Measurements from ENCODE around the gene ST8SIA1. TPM values are rescaled to one million over a fixed set of nuclear protein-coding genes. Genes with fewer than 3 reads are reported as not detected.
"Not testable (repeated sequence)": the region's sequence is repeated elsewhere in the genome, so short reads cannot be mapped to it uniquely, and the experiment has no call there.

ST8SIA1 gene, protein sequence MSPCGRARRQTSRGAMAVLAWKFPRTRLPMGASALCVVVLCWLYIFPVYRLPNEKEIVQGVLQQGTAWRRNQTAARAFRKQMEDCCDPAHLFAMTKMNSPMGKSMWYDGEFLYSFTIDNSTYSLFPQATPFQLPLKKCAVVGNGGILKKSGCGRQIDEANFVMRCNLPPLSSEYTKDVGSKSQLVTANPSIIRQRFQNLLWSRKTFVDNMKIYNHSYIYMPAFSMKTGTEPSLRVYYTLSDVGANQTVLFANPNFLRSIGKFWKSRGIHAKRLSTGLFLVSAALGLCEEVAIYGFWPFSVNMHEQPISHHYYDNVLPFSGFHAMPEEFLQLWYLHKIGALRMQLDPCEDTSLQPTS
- polyA plus RNA-seq, result 1 to 10 TPM in 2 of 3 donors, under 1 TPM in 1; 0.10 to 8.9 (median 1.2) TPM

DNA sequence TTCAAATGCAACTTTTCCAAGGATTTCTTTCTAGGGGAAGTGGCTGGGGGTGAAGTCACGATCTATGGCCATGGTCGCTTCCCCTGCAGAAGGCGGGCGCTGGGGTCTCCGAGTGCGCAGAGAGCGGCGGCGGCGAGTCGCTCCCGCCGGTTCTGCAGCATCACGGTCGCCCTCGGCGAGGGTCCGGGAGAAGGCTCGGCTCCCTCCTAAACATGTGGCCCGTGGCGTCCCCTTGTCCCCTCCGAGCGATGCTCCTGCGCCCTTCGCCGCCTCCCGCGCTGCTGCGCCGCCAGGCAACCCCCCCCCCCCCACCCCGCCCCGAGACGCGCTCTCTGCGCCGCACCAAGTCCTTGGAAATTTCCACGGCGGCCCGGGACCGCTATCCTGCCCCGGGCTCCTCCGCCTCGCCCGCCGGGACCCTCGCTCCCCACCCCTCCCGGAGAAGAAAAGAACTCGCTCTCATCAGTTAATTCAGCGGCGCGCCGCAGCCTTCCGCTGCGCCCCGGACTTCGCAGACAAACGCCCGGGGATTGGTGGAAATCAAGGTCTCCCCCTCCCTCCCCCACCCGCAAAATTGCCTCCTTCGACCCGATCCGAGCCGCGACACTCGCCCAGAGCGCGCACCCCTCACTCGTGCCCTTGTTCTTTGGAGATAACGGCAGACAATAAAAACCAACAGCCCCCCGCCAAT lies at the start of gene ST8SIA1:
Gene ST8SIA1, minus strand, starts transcription at position 298 of the 691 bp plus-strand sequence. CDS start 475 bp downstream, outside the sequence.
- H3K27ac ChIP-seq (ENCODE audit: low read depth, low read length), result no peak within 1 kb of the TSS
- WGBS, 3 donors, result 1% methylated on average over 56 to 70 of the region's 70 CpGs

DNA sequence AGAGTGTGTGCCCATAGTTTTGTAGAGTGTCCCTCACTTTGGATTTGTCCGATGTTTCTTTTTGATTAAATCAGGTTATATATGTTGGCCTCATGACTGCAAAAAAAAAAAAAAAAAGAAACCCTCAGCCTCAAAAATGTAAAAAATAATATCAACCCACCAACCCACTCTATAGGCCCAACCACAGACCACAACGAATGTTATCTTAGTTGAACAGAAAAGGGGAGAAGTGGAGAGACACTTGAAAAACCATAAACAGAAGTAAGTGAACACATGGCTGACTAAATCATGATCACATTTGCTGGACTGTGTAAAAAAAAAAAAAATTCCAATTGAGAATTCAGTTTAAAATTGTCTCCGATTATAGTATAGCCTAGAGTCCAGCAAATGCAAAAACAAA lies 45.5 kb upstream of the ST8SIA1 start:
- 61 to 77% (median 61%) methylated on average over 3 of the region's 3 CpGs for WGBS, 3 donors
- no peak overlapping the region for H3K27ac ChIP-seq (ENCODE audit: low read depth, low read length)

DNA sequence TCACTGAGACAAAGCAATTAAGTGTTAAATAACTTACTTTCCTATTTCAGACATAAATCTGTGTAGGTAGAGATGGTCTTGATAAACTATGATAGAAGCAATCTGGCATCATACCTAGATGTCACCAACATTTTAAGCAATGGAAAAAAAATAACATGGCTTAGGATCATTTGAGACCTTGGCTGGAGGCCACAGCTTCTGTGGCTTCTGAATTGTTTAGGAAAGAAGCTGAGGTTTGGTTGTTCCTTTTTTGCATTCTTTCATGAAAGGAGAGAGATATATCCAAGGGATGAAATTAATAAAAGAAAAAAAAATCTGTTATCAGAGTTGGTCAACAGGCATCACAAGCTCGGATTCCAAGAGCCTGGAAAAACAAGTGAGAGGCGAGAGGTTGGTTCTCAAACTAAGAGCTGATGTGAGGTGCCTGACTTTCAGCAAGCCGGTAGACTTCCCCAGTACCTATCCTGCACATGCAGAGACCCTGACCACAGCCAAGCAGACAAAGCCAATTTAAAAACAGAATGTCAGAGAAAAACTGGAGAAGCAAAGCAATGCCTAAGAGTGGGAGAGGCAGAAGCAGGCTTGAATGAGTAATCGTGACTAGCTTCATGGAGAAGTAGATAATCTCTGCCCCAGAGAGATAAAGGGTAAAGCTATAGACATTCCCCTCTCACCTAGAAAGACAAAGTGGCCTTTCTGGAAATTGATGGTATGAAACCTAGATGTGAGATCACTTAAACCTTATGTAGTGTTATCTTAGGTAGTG lies 43.4 kb upstream of the ST8SIA1 start:
- 47 to 68% (median 48%) methylated on average over 4 of the region's 4 CpGs for WGBS, 3 donors
- no peak overlapping the region for H3K27ac ChIP-seq (ENCODE audit: low read depth, low read length)

DNA sequence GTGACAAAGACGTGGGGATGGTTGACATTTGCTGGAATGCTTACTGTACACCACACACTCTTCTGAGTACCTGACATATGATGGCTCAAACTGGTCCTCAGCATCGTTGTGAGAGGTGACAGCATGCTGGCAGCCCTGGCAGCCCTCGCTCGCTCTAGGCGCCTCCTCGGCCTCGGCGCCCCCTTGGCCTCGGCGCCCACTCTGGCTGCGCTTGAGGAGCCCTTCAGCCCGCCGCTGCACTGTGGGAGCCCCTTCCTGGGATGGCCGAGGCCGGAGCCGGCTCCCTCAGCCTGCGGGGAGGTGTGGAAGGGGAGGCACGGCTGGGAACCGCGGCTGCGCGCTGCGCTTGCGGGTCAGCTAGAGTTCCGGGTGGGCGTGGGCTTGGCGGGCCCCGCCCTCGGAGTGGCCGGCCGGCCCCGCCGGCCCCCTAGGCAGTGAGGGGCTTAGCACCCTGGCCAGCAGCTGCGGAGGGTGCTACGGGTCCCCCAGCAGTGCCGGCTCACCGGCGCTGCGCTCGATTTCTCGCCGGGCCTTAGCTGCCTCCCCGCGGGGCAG lies 42.2 kb upstream of the ST8SIA1 start:
- H3K27ac ChIP-seq (ENCODE audit: low read depth, low read length), result not testable (repeated sequence)
- 91 to 97% (median 96%) methylated on average over 31 to 44 of the region's 44 CpGs for WGBS, 3 donors

DNA sequence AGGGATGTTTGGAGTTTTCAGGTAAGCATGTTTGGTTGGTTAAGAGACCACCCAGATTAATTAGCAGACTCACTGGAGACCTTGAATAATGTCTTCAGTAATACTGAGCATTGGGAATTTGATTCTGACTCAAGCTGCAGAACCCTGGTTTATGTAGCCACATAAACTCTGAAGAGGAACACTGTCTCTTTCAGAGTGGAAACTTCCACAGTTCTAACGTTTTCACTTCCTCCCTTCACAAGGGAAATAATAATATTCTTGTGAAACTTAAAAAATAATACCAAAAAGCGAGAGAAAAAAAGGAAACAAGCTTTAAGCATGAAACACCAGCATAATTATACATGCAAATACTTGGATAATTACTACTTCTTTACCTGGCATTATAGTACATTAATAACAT lies 40.0 kb upstream of the ST8SIA1 start:
- WGBS, 3 donors, result 34 to 51% (median 39%) methylated on average over 2 of the region's 2 CpGs
- no peak overlapping the region for H3K27ac ChIP-seq (ENCODE audit: low read depth, low read length)

DNA sequence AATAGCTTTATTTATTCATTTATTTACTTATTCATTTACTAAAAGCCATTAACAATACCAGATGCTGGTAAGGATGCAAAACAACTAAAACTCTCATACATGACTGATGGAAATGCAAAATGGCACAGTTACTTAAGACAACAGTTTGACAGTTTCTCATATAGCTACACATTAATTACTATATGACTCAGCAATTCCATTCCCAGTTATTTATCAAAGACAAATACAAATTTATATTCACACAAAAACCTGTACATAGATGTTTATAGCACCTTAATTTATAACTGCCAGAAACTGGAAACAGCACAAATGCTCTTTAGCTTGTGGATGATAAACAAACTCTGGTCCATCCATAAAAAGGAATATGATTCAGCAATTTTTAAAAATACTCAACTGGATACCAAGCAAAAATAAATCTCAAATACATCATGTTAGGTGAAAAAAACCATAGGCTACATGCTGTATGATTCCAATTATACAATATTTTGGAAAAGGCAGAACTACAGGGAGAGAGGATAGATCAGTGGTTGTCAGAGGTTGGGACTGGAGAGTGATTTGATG lies 37.9 kb upstream of the ST8SIA1 start:
- no peak overlapping the region for H3K27ac ChIP-seq (ENCODE audit: low read depth, low read length)

DNA sequence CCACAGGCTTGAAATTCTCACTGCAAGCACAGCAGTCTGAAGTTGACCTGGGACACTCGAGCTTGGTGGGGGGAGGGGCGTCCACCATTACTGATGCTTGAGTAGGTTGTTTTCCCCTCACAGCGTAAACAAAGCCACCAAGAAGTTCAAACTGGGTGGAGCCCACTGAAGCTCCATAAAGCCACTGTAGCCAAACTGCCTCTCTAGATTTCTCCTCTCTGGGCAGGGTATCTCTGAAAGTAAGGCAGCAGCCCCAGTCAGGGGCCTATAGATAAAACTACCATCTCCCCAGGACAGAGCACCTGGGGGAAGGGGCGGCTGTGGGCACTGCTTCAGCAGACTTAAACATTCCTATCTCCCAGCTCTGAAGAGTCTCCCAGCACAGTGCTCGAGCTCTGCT lies 31.7 kb upstream of the ST8SIA1 start:
- WGBS, 3 donors, result 68 to 84% (median 72%) methylated on average over 5 of the region's 5 CpGs
- no peak overlapping the region for H3K27ac ChIP-seq (ENCODE audit: low read depth, low read length)

DNA sequence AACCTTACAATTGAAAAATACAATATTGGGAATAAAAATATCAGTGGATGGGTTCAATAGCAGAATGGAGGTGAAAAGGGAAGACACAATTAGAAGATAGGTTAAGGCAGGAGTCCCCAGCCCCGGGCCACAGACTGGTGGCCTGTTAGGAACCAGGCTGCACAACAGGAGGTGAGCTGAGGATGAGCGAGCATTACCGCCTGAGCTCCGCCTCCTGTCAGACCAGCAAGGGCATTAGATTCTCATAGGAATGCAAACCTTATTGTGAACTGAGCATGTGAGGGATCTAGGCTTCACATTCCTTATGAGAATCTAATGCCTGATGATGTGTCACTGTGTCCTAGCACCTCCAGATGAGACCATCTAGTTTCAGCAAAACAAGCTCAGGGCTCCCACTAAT lies 27.3 kb upstream of the ST8SIA1 start:
- H3K27ac ChIP-seq (ENCODE audit: low read depth, low read length), result no peak overlapping the region
- WGBS, 3 donors, result 58 to 78% (median 77%) methylated on average over 4 of the region's 4 CpGs

DNA sequence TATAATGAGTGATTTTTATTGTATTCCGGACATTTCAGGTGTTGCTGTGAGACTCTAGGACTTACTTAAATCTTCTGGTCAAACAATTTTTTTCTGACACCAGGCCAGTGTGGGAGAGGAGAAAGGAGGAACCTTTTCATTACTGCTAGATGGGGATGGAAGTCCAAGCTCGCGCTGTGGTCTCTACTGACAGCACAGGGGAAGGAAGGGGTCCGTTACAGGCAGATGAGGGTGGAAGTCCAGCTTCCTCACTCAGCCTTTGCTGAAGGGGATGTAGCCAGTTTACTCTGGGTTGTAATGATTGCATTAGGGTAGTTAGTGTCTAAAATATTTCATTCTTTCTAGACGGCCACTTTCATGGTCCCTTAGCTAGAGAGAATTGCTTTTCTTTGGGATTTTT lies 26.3 kb upstream of the ST8SIA1 start:
- WGBS, 3 donors, result 40 to 63% (median 61%) methylated on average over 5 of the region's 5 CpGs
- no peak overlapping the region for H3K27ac ChIP-seq (ENCODE audit: low read depth, low read length)

DNA sequence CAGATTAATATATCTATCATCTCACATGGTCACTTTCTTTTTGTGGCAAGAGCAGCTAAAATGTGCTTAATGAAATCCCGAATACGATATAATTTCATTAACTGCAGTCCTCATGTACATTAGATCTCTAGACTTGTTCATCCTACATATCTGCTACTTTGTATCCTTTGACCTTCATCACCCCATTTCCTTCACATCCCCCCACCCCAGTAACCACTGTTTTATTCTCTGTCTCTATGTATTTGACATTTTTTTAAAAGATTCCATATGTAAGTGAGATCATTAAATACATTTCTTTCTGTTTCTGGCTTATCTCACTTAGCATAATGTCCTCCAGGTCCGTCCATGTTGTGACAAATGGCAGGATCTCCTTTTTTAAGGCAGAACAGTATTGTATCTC lies 23.0 kb upstream of the ST8SIA1 start:
- no peak overlapping the region for H3K27ac ChIP-seq (ENCODE audit: low read depth, low read length)
- WGBS, 3 donors, result 81 to 90% (median 90%) methylated on average over 3 of the region's 3 CpGs

DNA sequence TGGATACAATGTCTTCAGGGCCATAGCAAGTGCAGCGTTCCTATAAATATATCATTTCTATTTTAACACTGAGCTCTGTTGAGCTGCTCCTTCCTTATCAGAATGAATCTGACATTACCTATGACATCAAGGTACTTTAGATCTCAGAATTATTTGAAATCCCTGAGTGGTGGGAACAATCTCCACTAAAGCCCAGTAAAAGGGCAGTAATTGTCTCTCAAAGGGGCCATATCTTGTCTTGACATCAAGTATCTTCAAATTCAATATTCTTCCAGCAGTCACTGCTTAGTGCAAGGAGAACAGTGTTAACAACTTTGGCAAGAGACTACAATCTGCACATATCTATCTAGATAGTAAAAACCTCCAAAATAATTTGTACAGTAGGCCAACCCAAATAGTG lies 21.7 kb upstream of the ST8SIA1 start:
- WGBS, 3 donors, result 83 to 96% (median 85%) methylated on average over 1 of the region's 1 CpG
- no peak overlapping the region for H3K27ac ChIP-seq (ENCODE audit: low read depth, low read length)

DNA sequence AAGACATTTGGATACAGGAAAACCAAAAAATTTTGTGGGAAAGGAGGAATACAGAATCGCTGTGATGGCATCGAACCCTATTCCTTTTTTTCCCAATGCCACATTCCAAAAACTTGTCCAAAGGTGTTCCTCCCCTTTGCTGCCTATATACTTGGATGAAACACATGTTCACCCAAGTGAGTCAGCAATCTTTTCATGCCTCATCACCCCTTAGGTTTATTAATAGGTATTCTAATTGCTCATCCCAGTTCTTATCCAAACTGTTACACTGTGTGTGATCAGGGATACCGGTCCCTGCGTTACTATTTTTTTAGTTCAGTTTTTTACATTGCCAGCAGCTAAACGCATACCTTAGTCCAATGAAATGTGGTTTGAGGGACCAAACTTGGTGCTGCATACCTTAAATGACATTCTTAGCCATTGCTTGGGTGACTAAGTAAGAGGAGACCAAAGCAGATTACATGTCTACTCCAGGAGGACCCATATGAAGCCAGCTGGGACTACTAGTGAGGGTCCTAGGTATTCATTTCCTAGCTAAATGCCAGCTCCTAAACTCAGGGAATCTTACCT lies 20.6 kb upstream of the ST8SIA1 start:
- H3K27ac ChIP-seq (ENCODE audit: low read depth, low read length), result no peak overlapping the region
- WGBS, 3 donors, result 77 to 95% (median 95%) methylated on average over 5 of the region's 5 CpGs

DNA sequence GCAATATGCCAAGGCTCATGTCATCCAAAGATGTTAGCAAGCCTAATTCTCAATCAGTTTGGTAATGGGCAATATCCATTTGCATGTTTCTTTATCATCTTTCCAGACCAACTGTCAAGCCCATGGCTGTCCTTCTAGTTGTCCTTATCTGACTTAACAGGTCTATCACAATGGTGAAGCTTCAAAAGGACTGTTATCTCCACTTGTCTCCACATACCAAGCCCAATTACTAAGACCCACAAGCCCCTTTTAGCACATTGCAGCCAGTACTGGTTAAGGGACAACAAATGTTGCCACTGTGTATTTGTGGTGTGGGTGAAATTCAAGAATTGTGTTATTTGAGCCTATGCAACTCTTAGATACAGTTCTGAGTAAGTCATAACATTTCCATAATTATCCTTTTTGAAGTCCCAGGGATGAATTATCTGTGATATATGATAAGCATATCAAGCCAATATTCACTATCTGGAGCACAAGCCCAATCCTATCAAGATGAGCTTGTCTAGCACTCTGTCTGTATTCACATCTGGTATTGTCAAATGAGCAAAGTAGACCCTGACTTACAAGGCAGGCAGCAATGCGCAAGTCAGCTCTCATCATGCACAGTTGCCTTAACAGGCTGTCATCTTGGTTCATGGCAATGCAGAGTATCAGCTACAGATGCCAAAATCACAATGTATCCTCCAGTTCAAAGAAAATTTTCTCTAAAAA lies 19.3 kb upstream of the ST8SIA1 start:
- WGBS, 3 donors, result 100% methylated on average over 1 of the region's 1 CpG
- no peak overlapping the region for H3K27ac ChIP-seq (ENCODE audit: low read depth, low read length)

DNA sequence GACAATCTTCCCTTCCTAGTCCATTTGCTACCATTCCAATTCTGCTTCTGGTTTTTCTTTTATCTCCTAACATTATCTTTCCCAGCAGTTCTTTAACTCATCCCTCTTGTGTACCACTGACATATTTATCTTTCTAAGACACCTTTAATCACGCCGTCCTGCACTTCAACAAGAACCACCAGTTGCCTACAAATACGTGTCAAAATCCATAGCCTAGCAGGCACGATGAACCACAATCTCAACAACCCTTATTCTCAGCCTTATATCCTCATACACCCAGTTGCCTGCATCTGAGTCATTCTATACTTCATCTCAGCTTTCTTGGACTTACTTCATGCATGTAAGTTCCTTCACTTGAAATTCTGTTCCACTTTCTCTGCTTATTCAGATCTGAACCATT lies 16.4 kb upstream of the ST8SIA1 start:
- no peak overlapping the region for H3K27ac ChIP-seq (ENCODE audit: low read depth, low read length)
- 34 to 59% (median 48%) methylated on average over 4 of the region's 4 CpGs for WGBS, 3 donors

DNA sequence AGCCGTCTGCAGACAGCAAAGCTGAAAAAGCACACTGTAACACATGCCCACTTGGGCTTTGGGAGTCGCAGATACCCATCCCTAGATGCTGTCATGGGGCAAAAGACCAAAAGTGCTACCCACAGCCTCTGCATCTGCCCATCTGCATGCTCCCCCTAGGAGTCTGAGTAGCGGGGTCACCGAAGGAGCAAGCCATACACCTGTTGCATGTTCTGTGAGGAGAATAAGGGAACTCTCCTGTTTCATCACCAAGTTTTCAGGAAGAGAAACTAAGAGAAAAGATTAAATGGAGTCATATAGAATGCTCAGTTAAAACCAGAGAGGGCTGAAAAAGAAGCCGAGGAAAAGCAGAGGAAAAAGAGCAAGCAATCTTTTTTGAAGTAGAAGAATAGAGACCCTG lies 13.7 kb upstream of the ST8SIA1 start:
- H3K27ac ChIP-seq (ENCODE audit: low read depth, low read length), result no peak overlapping the region
- WGBS, 3 donors, result 81 to 87% (median 86%) methylated on average over 5 of the region's 5 CpGs

DNA sequence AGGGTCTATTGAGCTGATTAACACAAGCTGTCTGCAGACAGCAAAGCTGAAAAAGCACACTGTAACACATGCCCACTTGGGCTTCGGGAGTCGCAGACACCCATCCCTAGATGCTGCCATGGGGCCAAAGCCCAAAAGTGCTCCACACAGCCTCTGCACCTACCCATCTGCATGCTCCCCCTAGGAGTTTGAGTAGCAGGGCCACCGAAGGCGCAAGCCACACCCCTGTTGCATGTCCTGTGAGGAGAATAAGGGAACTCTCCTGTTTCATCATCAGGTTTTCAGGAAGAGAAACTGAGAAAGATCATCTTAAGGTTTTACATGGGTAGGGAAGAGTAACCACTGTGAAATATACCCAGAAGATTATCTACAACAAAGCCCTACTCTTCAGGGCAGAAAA lies 5.6 kb upstream of the ST8SIA1 start:
- H3K27ac ChIP-seq (ENCODE audit: low read depth, low read length), result no peak overlapping the region
- 70 to 90% (median 73%) methylated on average over 4 of the region's 4 CpGs for WGBS, 3 donors

DNA sequence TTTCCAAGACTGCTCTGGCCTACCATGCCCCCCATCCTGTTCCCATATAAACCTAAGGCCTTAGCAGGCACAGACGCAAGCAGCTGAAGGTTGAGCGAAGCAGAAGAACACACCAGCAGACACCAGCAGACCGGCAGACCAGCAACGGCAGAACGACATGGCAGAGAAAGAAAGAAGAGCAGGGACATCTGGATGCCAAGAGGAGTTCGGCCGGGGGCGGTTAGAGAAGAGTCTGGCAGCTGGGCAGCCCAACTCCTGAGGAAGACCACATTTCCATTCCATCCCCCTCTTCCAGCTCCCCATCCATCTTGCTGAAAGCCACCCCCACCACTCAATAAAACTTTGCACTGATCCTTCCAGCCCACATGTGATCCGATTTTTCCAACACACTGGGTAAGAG lies 5.2 kb upstream of the ST8SIA1 start:
- WGBS, 3 donors, result 85 to 94% (median 92%) methylated on average over 9 of the region's 9 CpGs
- H3K27ac ChIP-seq (ENCODE audit: low read depth, low read length), result no peak overlapping the region

DNA sequence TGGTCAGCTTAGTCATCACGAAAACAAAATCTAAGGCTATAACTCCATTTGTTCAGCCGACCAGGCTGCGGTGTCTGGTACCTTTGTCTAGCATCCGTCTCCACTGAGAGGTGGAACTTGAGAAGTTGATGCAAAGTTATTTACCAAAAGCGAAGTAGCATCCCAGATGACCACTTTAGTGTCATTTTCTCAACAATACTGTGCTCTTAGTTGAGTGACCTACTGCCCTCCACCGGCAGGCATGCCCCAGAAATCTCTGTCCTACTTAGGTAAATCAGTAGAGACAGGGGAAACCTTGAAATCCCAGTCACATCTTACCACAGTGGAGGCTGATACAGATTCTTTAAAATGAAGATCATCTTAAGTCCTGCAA lies 1.3 kb upstream of the ST8SIA1 start:
- no peak overlapping the region for H3K27ac ChIP-seq (ENCODE audit: low read depth, low read length)
- 3 to 7% (median 6%) methylated on average over 6 of the region's 6 CpGs for WGBS, 3 donors
